K562 (cell line): ENCODE data around the gene KLHL22. TPM values are rescaled to one million over a fixed set of nuclear protein-coding genes. Genes with fewer than 3 reads are reported as not detected.

Experiments used
- ATAC-seq: fragments of 200-7000 bp; cut with Tn5 transposase; 3 replicates; pipeline ENCODE4 v1.9.1; 2020; ENCODE audit warnings: moderate library complexity
- BruUV-seq: library from RNA; stranded (reverse); fragments of 400-500 nt; replicated peaks from 2 replicates; lab custom pipeline; 2021; lab: Mats Ljungman, UMichigan
- CTCF ChIA-PET: fragments of 300-600 bp; formaldehyde crosslinking; extraction: SDS; loops from one replicate; lab custom pipeline; 2021; ENCODE audit warnings: low intra/inter-chr PET ratio; lab: Yijun Ruan, JAX
- POLR2A ChIA-PET: fragments of 300-600, 350-650 bp; sonication (Branson Sonifier 250); formaldehyde crosslinking; extraction: SDS; loops from one replicate; lab custom pipeline; 2021; ENCODE audit warnings: antibody characterized with exemption, inconsistent platforms; lab: Yijun Ruan, JAX
- DNase-seq, 4 experiments: peaks; one replicate each; pipeline versions ENCODE4 v3.0.0 to v3.0.0-alpha.2; 2011 to 2018; ENCODE audit warnings: low spot score in 3 of 4, mixed read lengths in 3 of 4; ENCODE audit errors: extremely low read depth in 1 of 4
- FAIRE-seq: peaks from 2 replicates; lab custom pipeline; 2011; peaks lifted over from hg19 to GRCh38; lab: Jason Lieb, UNC
- H2AFZ ChIP-seq: 2 replicates; pipeline ENCODE4 v1.6.0; 2011; ENCODE audit warnings: low read depth, low read length, control low read depth, inconsistent platforms
- H3K27ac ChIP-seq: fragments of 200-600 bp; 3 replicates; pipeline ENCODE4 v1.8.0; 2011; ENCODE audit warnings: low read depth, mild to moderate bottlenecking, control low read depth, inconsistent platforms, low read length, moderate library complexity, mixed read lengths; ENCODE audit errors: extremely low read depth
- H3K27me3 ChIP-seq, 2 experiments: fragments of 300-600 bp in 1 of 2; 2 replicates in 1 of 2; 3 replicates in 1 of 2; pipeline versions ENCODE4 v1.6.0 to v1.8.0; 2011; ENCODE audit warnings: inconsistent platforms in 2 of 2, low read length in 2 of 2, mild to moderate bottlenecking in 1 of 2, mixed read lengths in 1 of 2, moderate library complexity in 1 of 2; ENCODE audit not compliant: control insufficient read depth in 2 of 2, insufficient read depth in 2 of 2
- H3K36me3 ChIP-seq: fragments of 300-600 bp; 3 replicates; pipeline ENCODE4 v1.8.0; 2011; ENCODE audit warnings: mild to moderate bottlenecking, low read length, inconsistent platforms; ENCODE audit not compliant: control insufficient read depth, insufficient read depth
- H3K4me1 ChIP-seq, 2 experiments: fragments of 200-600 bp in 1 of 2; replicated peaks in 1 of 2; 2 replicates in 1 of 2; 3 replicates in 1 of 2; pipeline versions ENCODE4 v1.5.1 to v1.8.0; 2011; ENCODE audit warnings: inconsistent platforms in 2 of 2, low read length in 2 of 2, mild to moderate bottlenecking in 1 of 2, mixed read lengths in 1 of 2, moderate library complexity in 1 of 2; ENCODE audit not compliant: control insufficient read depth in 2 of 2, insufficient read depth in 2 of 2
- H3K4me2 ChIP-seq: 2 replicates; pipeline ENCODE4 v1.6.1; 2011; ENCODE audit warnings: low read length, control low read depth, inconsistent platforms, mixed read lengths; ENCODE audit not compliant: insufficient read depth
- H3K4me3 ChIP-seq: fragments of 200-600 bp; sonication (generic), shearing (Covaris generic); 2 replicates; pipeline ENCODE4 v1.5.1; 2016; ENCODE audit warnings: control low read depth, inconsistent platforms
- H3K79me2 ChIP-seq: fragments of 200-600 bp; 3 replicates; pipeline ENCODE4 v1.8.0; 2011; ENCODE audit warnings: low read length, inconsistent platforms; ENCODE audit not compliant: control insufficient read depth, insufficient read depth
- H3K9ac ChIP-seq, 2 experiments: 2 replicates each; pipeline versions ENCODE4 v1.6.0 to v1.6.1; 2011; ENCODE audit warnings: low read depth in 2 of 2, low read length in 2 of 2, control low read depth in 1 of 2, inconsistent platforms in 1 of 2, mild to moderate bottlenecking in 1 of 2, mixed read lengths in 1 of 2; ENCODE audit not compliant: insufficient read depth in 1 of 2
- H3K9me1 ChIP-seq: one replicate; pipeline ENCODE4 v1.6.0; 2011; ENCODE audit warnings: inconsistent platforms, mild to moderate bottlenecking, low read length, moderate library complexity; ENCODE audit not compliant: control insufficient read depth, insufficient read depth
- H3K9me3 ChIP-seq: replicated peaks from 2 replicates; pipeline ENCODE4 v1.5.1; 2011; ENCODE audit warnings: low read depth, low read length, inconsistent platforms; ENCODE audit not compliant: control insufficient read depth, insufficient read depth
- H4K20me1 ChIP-seq: replicated peaks from 2 replicates; pipeline ENCODE4 v1.6.1; 2011; ENCODE audit warnings: low read length, inconsistent platforms, mixed read lengths; ENCODE audit not compliant: control insufficient read depth, insufficient read depth
- ATF7 ChIP-seq: fragments of 450-650 bp; IDR thresholded peaks from 2 replicates; pipeline ENCODE4 v1.7.1; 2014; ENCODE audit warnings: mild to moderate bottlenecking, moderate library complexity
- BCOR ChIP-seq: fragments of 450-650 bp; IDR thresholded peaks from 2 replicates; pipeline ENCODE4 v1.6.1; 2016
- CBX8 ChIP-seq: fragments of 200-600 bp; sonication (generic); IDR thresholded peaks from 2 replicates; pipeline ENCODE4 v1.6.1; 2012; ENCODE audit warnings: borderline replicate concordance, mixed run types, low read depth, mild to moderate bottlenecking, moderate library complexity, mixed read lengths, low read length, control low read depth, inconsistent platforms; ENCODE audit not compliant: poor library complexity, severe bottlenecking; ENCODE audit errors: extremely low read depth
- ELF4 ChIP-seq: fragments of 450-650 bp; formaldehyde crosslinking; IDR thresholded peaks from 2 replicates; pipeline ENCODE4 v1.4.0; 2022; ENCODE audit warnings: missing genetic modification characterization
- EP400 ChIP-seq: fragments of 450-650 bp; IDR thresholded peaks from 2 replicates; pipeline ENCODE4 v1.6.1; 2017; ENCODE audit warnings: antibody characterized with exemption, mild to moderate bottlenecking, moderate library complexity
- FOXP4 ChIP-seq: sonication (generic); formaldehyde crosslinking; IDR thresholded peaks from 2 replicates; pipeline ENCODE4 v1.8.0; 2022; ENCODE audit warnings: mild to moderate bottlenecking, missing genetic modification reagents, borderline replicate concordance
- GATA2 ChIP-seq: sonication (generic); formaldehyde crosslinking; IDR thresholded peaks from 2 replicates; pipeline ENCODE4 v1.4.0; 2020; ENCODE audit warnings: mild to moderate bottlenecking, missing genetic modification reagents
- HES1 ChIP-seq: fragments of 450-650 bp; IDR thresholded peaks from 2 replicates; pipeline ENCODE4 v1.6.1; 2016; ENCODE audit warnings: low read depth, mild to moderate bottlenecking, moderate library complexity
- MAZ ChIP-seq, 2 experiments: fragments of 450-650 bp in 1 of 2; sonication (generic) in 1 of 2; formaldehyde crosslinking; IDR thresholded peaks in 1 of 2; conservative IDR thresholded peaks in 1 of 2; 2 replicates each; pipeline versions ENCODE4 v1.4.0 to v1.5.0; 2020; ENCODE audit warnings: mild to moderate bottlenecking in 1 of 2, missing genetic modification reagents in 1 of 2
- SMC3 ChIP-seq: conservative IDR thresholded peaks from 2 replicates; pipeline ENCODE4 v1.6.1; 2011; ENCODE audit warnings: low read depth, low read length, improper control_type of control experiment; ENCODE audit not compliant: insufficient read depth
- STAT5B ChIP-seq: fragments of 250-450 bp; sonication (Bioruptor Pico); IDR thresholded peaks from 2 replicates; pipeline ENCODE4 v1.8.0; 2021; ENCODE audit warnings: mild to moderate bottlenecking, inconsistent platforms
- ZBTB2 ChIP-seq: fragments of 450-650 bp; IDR thresholded peaks from 2 replicates; pipeline ENCODE4 v1.6.1; 2016; ENCODE audit warnings: antibody characterized with exemption
- ZBTB33 ChIP-seq: sonication (generic); formaldehyde crosslinking; IDR thresholded peaks from 2 replicates; pipeline ENCODE4 v1.8.1; 2023; ENCODE audit warnings: mild to moderate bottlenecking, missing genetic modification reagents
- ZNF699 ChIP-seq: fragments of 250-450 bp; sonication (Bioruptor Pico); IDR thresholded peaks from 2 replicates; pipeline ENCODE4 v1.8.0; 2021; ENCODE audit warnings: mild to moderate bottlenecking, moderate library complexity; ENCODE audit not compliant: insufficient replicate concordance
- WGBS: fragments of 100-300 bp; shearing (Covaris generic); methylation state at CpG from one replicate; pipeline ENCODE4 v1.1.6; 2016; ENCODE audit warnings: low coverage, mixed read lengths; ENCODE audit not compliant: insufficient coverage; ENCODE audit errors: missing lambda C conversion rate; 5-methylcytosine and 5-hydroxymethylcytosine counted together
- in situ Hi-C: fragments of 300-500 bp; cut with MboI; formaldehyde crosslinking; loops from 4 replicates; pipeline ENCODE4 v1.15.0; 2018; ENCODE audit warnings: inconsistent platforms, mixed read lengths
- intact Hi-C: fragments of 100-400 bp; cut with micrococcal nuclease; formaldehyde crosslinking; loops from 2 replicates; pipeline ENCODE4 v1.14.2; 2022
- polyA plus RNA-seq, 8 experiments: library from polyadenylated mRNA; depleted of rRNA in 4 of 8; stranded (reverse) in 5 of 8; unstranded in 3 of 8; fragments of >200 nt; fragmentation: Nextera tagmentation in 2 of 8; fragmentation: Illumina TruSeq in 1 of 8; extraction: Ambion mirVana in 2 of 8; extraction: Trizol in 1 of 8; gene quantifications; 2 replicates each; pipeline versions ENCODE4 v1.2.1 to v1.2.3, GENCODE V29; 2011 to 2014; ENCODE audit warnings: inconsistent platforms in 1 of 8, missing spikeins in 1 of 8
- total RNA-seq, 7 experiments: library from RNA; depleted of rRNA in 6 of 7; stranded (reverse); fragments of >200 nt in 6 of 7; fragmentation: Illumina TruSeq in 2 of 7; extraction: Trizol in 2 of 7; gene quantifications; 2 replicates each; pipeline versions ENCODE4 v1.2.1 to v1.2.3, GENCODE V29; 2011 to 2021; ENCODE audit warnings: low replicate concordance in 1 of 7

KLHL22 gene
- total and polyA plus RNA-seq, 9 of the 15 experiments (the other 6 are each of a cell fraction or from before 2014, with no cell fraction given): 1.3 to 25.6 (median 15.2) TPM

- no peak for FAIRE-seq
- TF ChIP-seq GATA2 (CRISPR knock-in tag) (no peak; the same call in 1 of the 2 replicates), CBX8 (no peak), EP400 (no peak), SMC3 (0 out of 2 replicates have a peak, but pooled peaks have one; percentile 27), ZBTB2 (0 out of 2 replicates have a peak, but pooled peaks have one; percentile 42), HES1 (no peak), STAT5B (CRISPR knock-in tag) (no peak), ZNF699 (no peak), FOXP4 (CRISPR knock-in tag) (no peak), ELF4 (peak; percentile 86), MAZ (CRISPR knock-in tag; conservative IDR thresholded peaks at IDR 0.05 in 1 of 2, IDR thresholded peaks at IDR 0.05 in 1 of 2) (no peak; a peak in 1 of 4 replicates), ATF7 (no peak), ZBTB33 (CRISPR knock-in tag) (no peak), BCOR (no peak; the same call in 1 of the 2 replicates)
Observed at GRCh38 chr22:20428496-20429253, 66.9 kb downstream of the KLHL22 start.

More at GRCh38 chr22:20428496-20429253, 66.9 kb downstream of the KLHL22 start:
- Histone ChIP-seq H3K4me1 (peaks cover 12 to 61% of the 10 kb centered on the region in 2 experiments), H3K27me3 (peaks cover 31 to 70% of the 10 kb centered on the region in 2 experiments; a peak in 4 of 5 replicates), H3K4me2 (peak overlapping the region; percentile 94), H3K79me2 (no peaks in the 10 kb centered on the region), H3K27ac (no peak overlapping the region), H3K9ac (peak overlapping the region in 1 of 2 experiments; percentile 77; a peak in 2 of 4 replicates), H3K36me3 (no peaks in the 10 kb centered on the region), H3K9me1 (peaks cover 8% of the 10 kb centered on the region), H4K20me1 (peaks cover 34% of the 10 kb centered on the region), H3K9me3 (no peaks in the 10 kb centered on the region), H2AFZ (peak overlapping the region; percentile 84), H3K4me3 (peak overlapping the region; percentile 48)
- ATAC-seq: peak; percentile 2
- in situ Hi-C loops: no loop called here
- ChIA-PET CTCF (interaction anchor here (1.6 kb wide), 1 partner anchor 28 kb away, joined by 4 read pairs; no protein-coding TSS in a partner anchor), POLR2A (interaction anchor here (0.5 to 3.4 kb wide), 20 partner anchors 10 to 510 kb away, joined by 3 to 25 read pairs (median 4); partner anchors contain the start of gene MED15)
- 12% methylated on average over 23 of the region's 23 CpGs for WGBS
- intact Hi-C loops: no loop called here
- no TSS peak for BruUV-seq
- DNase-seq: no peak
